ENCODE data around the gene SYCP2.

Gene SYCP2

GRCh38 chr20:59940129-59940955, 6.9 kb upstream of the SYCP2 start, which contains the start of the genes FAM217B and PPP1R3D:
TSS of gene FAM217B (plus strand) at chr20:59940389. CDS start at chr20:59943944, 3,555 bp downstream.
TSS of gene PPP1R3D (minus strand) at chr20:59940305. CDS start at chr20:59939931, 374 bp downstream.
- peak; percentile 78 for DNase-seq

DNA sequence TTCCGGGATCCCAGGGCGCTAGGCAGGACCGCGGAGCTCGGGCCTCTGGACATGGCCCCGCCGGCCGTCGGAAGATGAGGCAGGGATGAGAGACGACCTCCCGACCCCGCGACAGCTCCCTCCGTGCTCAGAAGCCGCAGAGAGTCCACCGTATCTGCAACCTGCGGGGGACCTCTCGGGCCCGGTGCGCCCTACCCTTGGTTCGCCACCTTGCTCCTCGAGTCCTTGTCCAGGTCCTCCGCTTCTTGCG, 6.4 kb upstream of the SYCP2 start:
- no peak for DNase-seq

GRCh38 chr20:59939052-59939878, 5.8 kb upstream of the SYCP2 start:
- DNase-seq, result no peak

DNA sequence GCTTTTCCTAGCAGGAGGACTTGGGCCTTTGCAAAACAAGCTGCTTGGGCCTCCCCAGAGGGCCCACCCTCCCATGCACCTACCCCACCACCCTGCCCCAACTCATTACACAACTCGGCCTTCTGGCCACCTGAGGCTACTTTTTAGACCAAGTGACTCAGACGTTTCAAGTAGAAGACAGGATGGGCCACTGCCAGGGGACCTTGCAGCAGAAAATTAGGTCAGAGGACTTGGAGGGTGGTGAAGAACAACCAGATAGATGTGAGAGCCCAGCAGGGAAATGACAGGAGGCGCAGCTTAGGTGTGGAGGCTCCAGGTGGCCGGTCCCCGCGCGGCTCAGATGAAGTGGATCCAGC, 5.2 kb upstream of the SYCP2 start:
- peak; percentile 5 for DNase-seq

DNA sequence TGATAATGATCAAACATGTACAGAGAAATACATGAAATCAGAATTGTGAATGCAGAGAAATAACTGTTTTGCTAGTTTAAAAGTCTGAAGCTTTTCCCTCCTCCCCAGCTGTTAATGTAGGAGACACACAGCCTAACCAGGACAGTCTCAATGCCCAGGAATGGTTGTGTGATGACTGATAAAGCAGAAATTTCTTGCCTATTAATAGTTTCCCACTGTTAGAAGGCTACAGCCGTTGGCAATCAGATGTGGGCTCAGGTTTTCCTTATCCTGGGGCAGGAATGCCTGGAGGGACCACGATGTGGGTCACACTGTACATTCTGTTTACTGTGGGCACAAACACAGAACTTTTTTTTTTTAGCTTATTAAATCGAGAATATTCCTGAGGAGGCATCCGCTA, 4.8 kb upstream of the SYCP2 start:
- no peak for DNase-seq

GRCh38 chr20:59937150-59937549, 3.7 kb upstream of the SYCP2 start:
- no peak for DNase-seq

GRCh38 chr20:59936409-59936808, 3.0 kb upstream of the SYCP2 start:
- no peak for DNase-seq

- DNase-seq, result no peak
These were observed 2.2 kb upstream of the SYCP2 start for GRCh38 chr20:59935457-59936185.

DNA sequence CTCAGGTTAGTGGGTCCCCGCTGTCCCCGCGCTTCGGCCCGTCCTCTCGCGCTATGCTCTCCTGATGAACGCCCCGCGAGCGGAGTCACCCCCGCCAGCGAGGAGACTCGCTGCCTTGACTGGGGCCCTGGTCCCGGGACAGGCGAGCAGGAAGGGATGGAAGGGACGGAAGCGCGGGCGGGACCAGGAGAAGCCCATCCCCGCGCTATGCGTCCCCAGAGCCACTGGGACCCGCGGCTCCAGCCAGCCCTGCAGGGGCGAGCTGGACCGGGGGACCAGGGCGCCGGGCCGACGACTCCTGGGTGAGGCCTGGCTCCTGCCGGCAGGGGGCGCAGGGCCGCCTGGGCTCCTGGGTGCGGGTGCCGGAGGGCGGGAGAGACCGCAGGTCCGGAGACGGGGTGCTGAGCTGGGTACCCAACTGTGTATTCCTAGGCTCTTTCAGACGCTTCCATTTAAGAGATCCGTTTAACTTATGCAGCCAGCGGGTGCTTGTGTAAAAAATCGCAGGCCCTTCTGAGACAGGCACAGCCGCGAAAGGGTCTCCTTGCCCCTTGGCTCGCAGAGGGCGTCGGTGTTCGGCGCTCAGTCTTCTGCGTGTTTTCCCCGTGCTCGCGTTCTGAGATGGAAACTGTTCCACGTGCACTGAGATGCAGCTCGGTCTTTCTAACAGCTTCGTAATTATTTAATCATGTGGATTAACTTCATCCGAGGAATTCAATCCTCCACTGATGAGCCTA, 580 bp upstream of the SYCP2 start:
- DNase-seq, result no peak

- DNase-seq, result no peak
These were observed 681 bp downstream of the SYCP2 start for GRCh38 chr20:59932616-59933295.

GRCh38 chr20:59931511-59932312, 1.7 kb downstream of the SYCP2 start:
- DNase-seq, result no peak

GRCh38 chr20:59925899-59926298, 7.5 kb downstream of the SYCP2 start:
- no peak for DNase-seq

- DNase-seq, result no peak
These were observed 8.1 kb downstream of the SYCP2 start for GRCh38 chr20:59925359-59925758.

- no peak for DNase-seq
These were observed 9.9 kb downstream of the SYCP2 start for GRCh38 chr20:59923514-59923913.

DNA sequence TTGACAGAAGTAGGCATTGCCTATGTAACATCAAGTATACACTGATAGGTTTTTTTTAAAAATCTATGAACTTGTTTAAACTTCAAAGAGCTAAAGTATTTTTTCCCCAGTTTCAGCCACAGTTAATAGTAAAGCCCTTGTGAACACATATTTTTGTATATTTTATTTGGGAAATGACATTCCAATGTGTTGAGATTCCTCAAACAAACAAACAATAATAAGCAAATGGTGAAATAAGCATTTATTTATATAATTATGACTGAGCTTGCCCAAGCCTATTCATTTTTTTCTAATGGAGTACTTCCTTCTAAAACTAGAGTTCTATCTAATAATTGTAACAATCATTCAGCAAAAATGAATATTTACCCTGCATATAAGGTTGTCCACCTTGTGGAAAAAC, 12.5 kb downstream of the SYCP2 start:
- no peak for DNase-seq

GRCh38 chr20:59912609-59913008, 20.8 kb downstream of the SYCP2 start:
- DNase-seq, result no peak

DNA sequence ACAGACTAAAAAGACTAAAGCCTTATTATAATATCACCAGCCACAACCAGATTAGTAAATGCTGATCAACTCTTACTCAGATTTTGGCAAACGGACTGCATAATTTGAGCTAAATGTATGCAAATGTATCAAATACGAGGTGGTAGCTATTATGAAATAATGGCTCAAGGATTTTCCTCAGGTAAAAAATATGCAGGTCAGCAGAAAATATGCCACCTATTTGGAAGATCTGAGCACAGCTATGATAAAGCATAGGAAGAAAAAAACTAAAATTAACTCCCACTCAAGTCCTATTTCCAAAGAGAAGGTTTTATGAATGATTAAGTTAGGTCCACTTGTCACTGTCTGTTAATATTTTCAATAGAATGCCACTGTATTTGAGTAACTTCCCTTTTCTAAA, 22.4 kb downstream of the SYCP2 start:
- DNase-seq, result no peak

- no peak for DNase-seq
These were observed 24.6 kb downstream of the SYCP2 start for GRCh38 chr20:59908855-59909254.

GRCh38 chr20:59903621-59904020, 29.8 kb downstream of the SYCP2 start:
- DNase-seq, result no peak

GRCh38 chr20:59902470-59902869, 31.0 kb downstream of the SYCP2 start:
- no peak for DNase-seq

DNA sequence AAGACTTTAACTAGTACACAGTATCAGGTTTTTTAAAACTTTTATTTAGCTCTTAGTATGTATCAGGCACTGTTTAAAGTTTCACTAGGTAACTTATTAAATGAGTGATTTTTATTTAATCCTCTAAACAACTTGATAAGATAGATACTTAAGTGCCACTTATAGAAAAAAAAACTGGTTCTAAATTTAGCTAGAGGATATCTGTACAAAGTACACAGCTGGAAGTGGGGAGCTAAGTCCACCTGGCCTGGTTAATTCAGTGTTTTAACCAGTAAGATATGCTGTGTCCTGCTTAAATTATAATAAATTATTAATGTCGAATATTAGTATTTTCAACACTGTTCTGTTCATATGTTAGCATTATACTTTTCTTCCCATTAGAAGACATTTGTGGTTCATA, 37.5 kb downstream of the SYCP2 start:
- no peak for DNase-seq

GRCh38 chr20:59891581-59891980, 41.9 kb downstream of the SYCP2 start:
- DNase-seq, result no peak
